GM21423 (cell line): Measurements from ENCODE around the gene MAP1LC3B2.
A peak's percentile ranks its signal among the peaks of the same experiment; 100 is the strongest.

Experiments
- ATAC-seq: cut with Tn5 transposase; IDR thresholded peaks from one replicate; pipeline ENCODE4 v1.9.1; 2021; ENCODE audit warnings: mild to moderate bottlenecking, moderate library complexity; ENCODE audit not compliant: unreplicated experiment

Gene MAP1LC3B2

GRCh38 chr12:116537101-116537904 is 21.9 kb upstream of the MAP1LC3B2 start:
- ATAC-seq: peak; percentile 25

- ATAC-seq: peak; percentile 58
Measured at GRCh38 chr12:116538076-116538591, 21.0 kb upstream of the MAP1LC3B2 start.

GRCh38 chr12:116538682-116539305 is 20.4 kb upstream of the MAP1LC3B2 start:
- ATAC-seq: no peak

- no peak for ATAC-seq
Measured at GRCh38 chr12:116539361-116539771, 19.8 kb upstream of the MAP1LC3B2 start.

- no peak for ATAC-seq
Measured at GRCh38 chr12:116539905-116540482, 19.2 kb upstream of the MAP1LC3B2 start.

- no peak for ATAC-seq
Measured at GRCh38 chr12:116540622-116541152, 18.5 kb upstream of the MAP1LC3B2 start.

- no peak for ATAC-seq
Measured at GRCh38 chr12:116541547-116542344, 17.4 kb upstream of the MAP1LC3B2 start.

- ATAC-seq: no peak
Measured at GRCh38 chr12:116542345-116542956, 16.7 kb upstream of the MAP1LC3B2 start.

GRCh38 chr12:116544656-116545055 is 14.5 kb upstream of the MAP1LC3B2 start:
- no peak for ATAC-seq

GRCh38 chr12:116545144-116545543 is 14.0 kb upstream of the MAP1LC3B2 start:
- no peak for ATAC-seq

GRCh38 chr12:116545936-116546335 is 13.2 kb upstream of the MAP1LC3B2 start:
- no peak for ATAC-seq

- ATAC-seq: peak; percentile 92
Measured at GRCh38 chr12:116547955-116548501, 11.2 kb upstream of the MAP1LC3B2 start.

GRCh38 chr12:116549993-116550392 is 9.2 kb upstream of the MAP1LC3B2 start:
- ATAC-seq: no peak

GRCh38 chr12:116551151-116551550 is 8.0 kb upstream of the MAP1LC3B2 start:
- ATAC-seq: no peak

- ATAC-seq: no peak
Measured at GRCh38 chr12:116551619-116551951, 7.6 kb upstream of the MAP1LC3B2 start.

GRCh38 chr12:116551952-116552772 is 7.0 kb upstream of the MAP1LC3B2 start:
- ATAC-seq: no peak

- ATAC-seq: no peak
Measured at GRCh38 chr12:116552773-116553373, 6.3 kb upstream of the MAP1LC3B2 start.

GRCh38 chr12:116556356-116556952 is 2.7 kb upstream of the MAP1LC3B2 start:
- ATAC-seq: no peak
